Embryonic facial prominence (tissue), 1 donor: ENCODE measurements around the gene POP5.
"Not testable (repeated sequence)": the region's sequence is repeated elsewhere in the genome, so short reads cannot be mapped to it uniquely, and the experiment has no call there.

Experiments used
- DNase-seq: peaks from one replicate; pipeline ENCODE4 v3.0.0-alpha.2; 2016; ENCODE audit errors: extremely low spot score

The POP5 gene

GRCh38 chr12:120580787-120581723, at the start of gene POP5:
Gene POP5 (minus strand): TSS chr12:120581402. CDS start chr12:120581362, 40 bp downstream.
- peak; percentile 93 for DNase-seq

GRCh38 chr12:120630104-120630892, 49.1 kb upstream of the POP5 start:
- DNase-seq: no peak

GRCh38 chr12:120628919-120629318, 47.7 kb upstream of the POP5 start:
- no peak for DNase-seq

- DNase-seq: no peak
Observed at GRCh38 chr12:120625557-120626419, 44.6 kb upstream of the POP5 start.

GRCh38 chr12:120620624-120621023, 39.4 kb upstream of the POP5 start:
- no peak for DNase-seq

GRCh38 chr12:120618954-120619615, 37.9 kb upstream of the POP5 start:
- DNase-seq: no peak

GRCh38 chr12:120617767-120618166, 36.6 kb upstream of the POP5 start:
- DNase-seq: not testable (repeated sequence)

GRCh38 chr12:120617193-120617592, 36.0 kb upstream of the POP5 start:
- DNase-seq: not testable (repeated sequence)

DNA sequence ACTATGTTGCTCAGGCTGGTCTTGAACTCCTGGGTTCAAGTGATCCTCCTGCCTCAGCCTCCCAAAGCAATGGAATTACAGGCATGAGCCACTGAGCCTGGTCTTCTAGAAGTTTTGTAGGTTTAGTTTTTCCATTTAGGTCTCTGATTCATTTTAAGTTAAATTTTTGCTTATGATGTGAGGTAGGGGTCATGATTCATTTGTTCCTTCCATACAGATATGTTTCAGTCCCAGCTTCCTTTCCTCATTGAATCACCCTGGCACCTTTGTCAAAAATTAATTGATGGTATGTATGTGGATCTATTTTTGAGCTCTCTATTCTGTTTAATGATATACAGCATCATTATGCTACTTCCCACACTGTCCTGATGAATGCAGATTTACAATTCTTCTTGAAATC, 33.6 kb upstream of the POP5 start:
- no peak for DNase-seq

DNA sequence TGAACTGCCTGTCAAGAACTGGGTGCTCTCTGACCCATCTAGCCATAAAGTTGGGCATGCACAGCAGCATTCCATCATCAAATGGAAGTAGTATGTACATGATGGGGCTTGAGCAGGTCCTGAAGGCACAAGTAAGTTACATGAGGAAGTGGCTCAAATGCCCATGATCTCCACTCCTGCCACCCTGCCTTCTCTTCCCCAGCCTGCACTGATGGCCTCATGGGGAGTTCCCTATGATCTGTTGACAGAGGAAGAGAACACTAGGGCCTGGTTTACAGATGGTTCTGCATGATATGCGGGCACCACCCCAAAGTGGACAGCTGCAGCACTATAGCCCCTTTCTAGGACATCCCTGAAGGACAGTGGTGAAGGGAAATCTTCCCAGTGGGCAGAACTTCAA, 30.3 kb upstream of the POP5 start:
- not testable (repeated sequence) for DNase-seq

- DNase-seq: no peak
Observed at GRCh38 chr12:120610560-120610959, 29.4 kb upstream of the POP5 start.

DNA sequence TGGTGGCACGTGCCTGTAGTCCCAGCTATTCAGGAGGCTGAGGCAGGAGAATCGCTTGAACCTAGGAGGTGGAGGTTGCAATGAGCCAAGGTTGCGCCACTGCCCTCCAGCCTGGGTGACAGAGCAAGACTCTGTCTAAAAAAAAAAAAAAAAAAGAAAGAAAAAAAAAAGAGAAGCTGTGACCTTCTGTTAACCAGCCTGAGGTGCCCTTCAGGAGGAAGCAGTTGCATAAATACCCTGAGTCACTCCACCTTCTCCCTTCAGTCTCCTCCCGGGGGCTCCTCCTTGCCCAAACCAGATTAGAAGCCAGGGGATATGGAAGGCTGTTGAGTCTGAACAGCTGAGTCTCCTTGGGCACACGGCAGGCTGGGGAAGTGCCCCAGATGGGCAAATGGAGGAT, 21.2 kb upstream of the POP5 start:
- DNase-seq: not testable (repeated sequence)

- no peak for DNase-seq
Observed at GRCh38 chr12:120599672-120600552, 18.7 kb upstream of the POP5 start.

GRCh38 chr12:120598674-120599463, 17.7 kb upstream of the POP5 start:
- no peak for DNase-seq

DNA sequence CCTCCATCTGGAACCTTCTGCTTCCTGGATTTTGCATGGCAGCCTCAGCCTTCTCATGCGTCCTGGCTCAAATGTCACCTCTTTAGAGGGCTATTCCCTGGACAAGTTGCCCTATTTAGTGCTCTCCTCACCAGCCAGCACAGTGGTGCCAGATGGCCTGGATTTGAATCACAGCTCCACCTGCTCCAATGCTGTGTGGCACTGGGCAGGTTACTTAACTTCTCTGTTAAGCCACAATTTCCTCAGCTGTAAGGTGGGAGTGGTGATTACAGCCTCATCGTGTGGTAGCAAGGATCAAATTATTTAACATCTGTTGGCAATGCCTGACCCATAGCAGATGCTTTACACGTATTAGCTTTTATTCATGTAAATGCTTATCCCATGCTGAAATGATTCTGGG, 16.7 kb upstream of the POP5 start:
- DNase-seq: no peak

DNA sequence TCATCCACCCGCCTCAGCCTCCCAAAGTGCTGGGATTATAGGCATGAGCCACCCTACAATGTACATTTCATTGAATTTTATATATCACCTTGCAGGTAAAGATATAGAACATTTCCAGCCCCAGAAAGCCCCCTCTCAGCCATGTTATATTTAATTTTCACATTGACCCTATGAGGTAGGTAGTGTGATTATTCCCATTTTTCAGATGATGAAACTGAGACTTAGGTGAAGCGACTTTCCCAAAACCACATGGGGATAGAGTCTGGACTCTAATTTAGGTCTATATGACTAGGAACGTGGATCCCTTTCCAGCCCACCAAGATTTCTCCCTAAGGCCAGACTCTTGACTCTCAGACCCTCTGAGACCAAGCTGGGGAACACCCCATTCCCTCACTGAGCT, 15.7 kb upstream of the POP5 start:
- DNase-seq: no peak

DNA sequence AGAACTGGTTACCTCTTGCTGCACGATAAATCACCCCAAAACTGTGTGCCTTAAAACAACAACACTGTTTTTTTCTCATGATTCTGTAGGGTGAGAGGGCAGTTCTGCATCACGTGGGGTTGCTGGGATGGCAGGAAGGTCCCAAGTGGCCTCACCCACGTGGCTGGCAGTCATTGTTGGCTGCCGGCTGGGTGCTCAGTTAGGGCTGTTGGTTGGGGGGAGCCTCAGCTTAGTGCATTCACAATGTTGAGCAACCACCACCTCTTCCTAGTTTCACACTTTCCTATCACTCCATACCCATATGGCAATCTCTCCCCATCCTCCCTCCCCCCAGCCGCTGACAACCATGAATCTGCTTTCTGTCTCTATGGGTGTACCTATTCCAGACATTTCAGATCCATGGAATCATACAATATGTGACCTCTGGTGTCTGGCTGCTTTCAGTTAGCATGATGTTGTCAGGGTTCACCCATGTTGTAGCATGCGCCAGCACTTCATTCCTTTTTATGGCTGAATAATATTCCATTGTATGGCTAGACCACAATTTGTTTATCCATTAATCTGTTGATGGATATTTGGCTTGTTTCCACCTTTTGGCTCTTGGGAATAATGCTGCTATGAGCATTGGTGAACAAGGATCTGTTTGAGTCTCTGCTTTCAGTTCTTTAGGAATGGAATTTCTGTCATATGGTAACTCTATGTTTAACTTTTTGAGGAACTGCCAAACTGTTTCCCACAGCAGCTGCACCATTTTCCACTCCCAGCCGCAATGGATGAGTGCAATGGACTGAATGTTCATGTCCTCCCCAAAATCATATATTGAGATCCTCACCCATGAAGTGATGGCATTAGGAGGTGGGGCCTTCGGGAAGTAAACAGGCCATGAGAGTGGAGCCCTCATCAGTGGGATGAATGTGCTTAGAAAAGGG, 11.2 kb upstream of the POP5 start:
- no peak for DNase-seq

DNA sequence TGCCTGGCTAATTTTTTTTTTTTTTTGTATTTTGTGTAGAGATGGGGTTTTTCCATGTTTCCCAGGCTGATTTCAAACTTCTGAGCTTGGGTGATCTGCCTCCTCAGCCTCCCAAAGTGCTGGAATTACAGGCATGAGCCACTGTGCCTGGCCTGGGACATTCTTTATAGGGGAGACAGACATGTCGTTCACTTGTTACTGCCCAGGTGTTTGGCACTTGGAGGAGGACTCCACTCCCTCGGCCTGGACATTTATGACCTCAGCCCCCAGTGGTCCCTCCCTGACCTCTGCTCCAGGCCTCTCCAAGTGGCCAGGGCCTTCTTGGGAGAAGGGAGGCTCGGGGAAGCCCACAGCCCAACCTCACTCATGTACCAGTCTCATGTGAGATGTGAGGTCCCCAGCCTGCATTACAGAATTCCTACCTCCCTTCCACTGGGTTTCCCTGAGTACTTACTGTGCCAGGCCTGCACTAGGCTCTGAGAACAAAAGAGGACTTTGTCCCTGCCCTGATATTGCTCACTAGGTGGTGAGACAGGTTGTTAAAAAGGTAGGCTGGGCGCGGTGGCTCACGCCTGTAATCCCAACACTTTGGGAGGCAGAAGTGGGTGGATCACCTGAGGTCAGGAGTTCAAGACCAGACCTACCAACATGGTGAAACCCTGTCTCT, 9.7 kb upstream of the POP5 start:
- no peak for DNase-seq
